H1 (cell line): ENCODE data around the gene TTC29. TPM values are rescaled to one million over a fixed set of nuclear protein-coding genes. Genes with fewer than 3 reads are reported as not detected.

Source experiments
- CTCF ChIA-PET: fragments of 300-600 bp; sonication (Branson Sonifier 250); formaldehyde crosslinking; loops from one replicate; lab custom pipeline; 2021; ENCODE audit not compliant: partially characterized antibody; lab: Charles Lee
- POLR2A ChIA-PET: fragments of 300-600 bp; sonication (Branson Sonifier 250); formaldehyde crosslinking; loops from one replicate; lab custom pipeline; 2021; ENCODE audit warnings: inconsistent platforms; ENCODE audit not compliant: partially characterized antibody; lab: Charles Lee
- DNase-seq, 2 experiments: peaks; one replicate each; pipeline versions ENCODE4 v3.0.0 to v3.0.0-alpha.2; 2010 to 2022; ENCODE audit warnings: low spot score in 2 of 2, low read depth in 1 of 2, mixed read lengths in 1 of 2
- FAIRE-seq: peaks from 2 replicates; lab custom pipeline; 2011; peaks lifted over from hg19 to GRCh38; lab: Jason Lieb, UNC
- H2AFZ ChIP-seq: 2 replicates; pipeline ENCODE4 v1.8.1; 2012; ENCODE audit warnings: low read length, inconsistent platforms
- H2AK5ac ChIP-seq: 2 replicates; pipeline ENCODE4 v1.6.1; 2013; ENCODE audit warnings: low read depth, low read length
- H2BK120ac ChIP-seq: replicated peaks from 2 replicates; pipeline ENCODE3; 2013; ENCODE audit warnings: low read depth, low read length, inconsistent platforms
- H2BK12ac ChIP-seq: 2 replicates; pipeline ENCODE4 v1.6.1; 2013; ENCODE audit warnings: low read depth, low read length
- H2BK15ac ChIP-seq: 2 replicates; pipeline ENCODE4 v1.6.1; 2013; ENCODE audit warnings: low read length
- H2BK20ac ChIP-seq: 2 replicates; pipeline ENCODE4 v1.6.1; 2013; ENCODE audit warnings: low read length
- H2BK5ac ChIP-seq: 2 replicates; pipeline ENCODE4 v1.6.1; 2013; ENCODE audit warnings: low read depth, low read length
- H3K14ac ChIP-seq: 2 replicates; pipeline ENCODE4 v1.6.1; 2013; ENCODE audit warnings: inconsistent platforms; ENCODE audit not compliant: insufficient read length
- H3K18ac ChIP-seq: 2 replicates; pipeline ENCODE4 v1.6.1; 2013; ENCODE audit warnings: low read length; ENCODE audit errors: extremely low read depth
- H3K23ac ChIP-seq: 2 replicates; pipeline ENCODE4 v1.6.1; 2013; ENCODE audit warnings: inconsistent platforms; ENCODE audit not compliant: insufficient read length
- H3K23me2 ChIP-seq: 2 replicates; pipeline ENCODE4 v1.6.1; 2013; ENCODE audit warnings: low read depth, low read length
- H3K27ac ChIP-seq: 2 replicates; pipeline ENCODE4 v1.6.1; 2011; ENCODE audit warnings: low read depth, low read length, inconsistent platforms
- H3K27me3 ChIP-seq, 4 experiments: replicated peaks in 1 of 4; 1 replicate in 1 of 4; 2 replicates in 3 of 4; pipeline versions ENCODE4 v1.6.1 to v1.8.1; 2011 to 2013; ENCODE audit warnings: low read length in 3 of 4, mild to moderate bottlenecking in 3 of 4, inconsistent platforms in 2 of 4, mixed read lengths in 2 of 4, moderate library complexity in 1 of 4; ENCODE audit not compliant: control insufficient read depth in 3 of 4, insufficient read depth in 3 of 4; ENCODE audit errors: extremely low read depth in 1 of 4
- H3K36me3 ChIP-seq, 4 experiments: 2 replicates each; pipeline versions ENCODE4 v1.6.1 to v1.8.1; 2011 to 2013; ENCODE audit warnings: mild to moderate bottlenecking in 4 of 4, low read length in 3 of 4, moderate library complexity in 2 of 4, control low read depth in 1 of 4, inconsistent platforms in 1 of 4; ENCODE audit not compliant: insufficient read depth in 4 of 4, control insufficient read depth in 2 of 4
- H3K4ac ChIP-seq: replicated peaks from 2 replicates; pipeline ENCODE3; 2013; ENCODE audit warnings: low read length, low read depth, mixed read lengths, inconsistent platforms; ENCODE audit not compliant: insufficient read length
- H3K4me1 ChIP-seq, 4 experiments: replicated peaks in 1 of 4; 1 replicate in 1 of 4; 2 replicates in 3 of 4; pipeline versions ENCODE4 v1.6.1 to v1.8.1; 2011 to 2013; ENCODE audit warnings: low read length in 3 of 4, inconsistent platforms in 2 of 4, mixed read lengths in 1 of 4; ENCODE audit not compliant: insufficient read depth in 4 of 4, control insufficient read depth in 3 of 4
- H3K4me2 ChIP-seq, 2 experiments: 2 replicates each; pipeline versions ENCODE4 v1.6.1 to v1.8.1; 2011 to 2013; ENCODE audit warnings: low read depth in 2 of 2, low read length in 2 of 2, control low read depth in 1 of 2, inconsistent platforms in 1 of 2, mild to moderate bottlenecking in 1 of 2; ENCODE audit not compliant: insufficient read depth in 1 of 2
- H3K4me3 ChIP-seq, 4 experiments: fragments of 200-600, 300-600 bp in 1 of 4; sonication (generic), shearing (Covaris generic), sonication (Bioruptor Twin) in 1 of 4; 2 replicates each; pipeline versions ENCODE4 v1.5.1 to v1.8.1; 2011 to 2016; ENCODE audit warnings: low read length in 4 of 4, low read depth in 3 of 4, control low read depth in 2 of 4, inconsistent platforms in 2 of 4, mild to moderate bottlenecking in 2 of 4, mixed read lengths in 1 of 4, moderate library complexity in 1 of 4; ENCODE audit not compliant: insufficient read depth in 2 of 4; ENCODE audit errors: extremely low read depth in 1 of 4
- H3K56ac ChIP-seq: replicated peaks from 2 replicates; pipeline ENCODE3; 2013; ENCODE audit warnings: low read depth, mild to moderate bottlenecking, mixed read lengths, low read length, inconsistent platforms; ENCODE audit not compliant: insufficient read length
- H3K79me1 ChIP-seq: 2 replicates; pipeline ENCODE4 v1.6.1; 2013; ENCODE audit warnings: low read depth, low read length, control low read depth
- H3K79me2 ChIP-seq, 2 experiments: 2 replicates each; pipeline versions ENCODE4 v1.6.1 to v1.8.1; 2012 to 2013; ENCODE audit warnings: low read length in 2 of 2, mild to moderate bottlenecking in 2 of 2, inconsistent platforms in 1 of 2; ENCODE audit not compliant: insufficient read depth in 2 of 2, control insufficient read depth in 1 of 2
- H3K9ac ChIP-seq, 4 experiments: replicated peaks in 1 of 4; 1 replicate in 1 of 4; 2 replicates in 3 of 4; pipeline versions ENCODE4 v1.6.1 to v1.8.1; 2011 to 2013; ENCODE audit warnings: low read depth in 3 of 4, low read length in 3 of 4, control low read depth in 2 of 4, mild to moderate bottlenecking in 2 of 4, moderate library complexity in 2 of 4, inconsistent platforms in 1 of 4; ENCODE audit errors: extremely low read depth in 1 of 4
- H3K9me3 ChIP-seq, 2 experiments: 2 replicates each; pipeline versions ENCODE4 v1.6.1 to v1.8.1; 2012 to 2013; ENCODE audit warnings: mild to moderate bottlenecking in 2 of 2, moderate library complexity in 2 of 2, control low read depth in 1 of 2, inconsistent platforms in 1 of 2, low read depth in 1 of 2, low read length in 1 of 2, mixed read lengths in 1 of 2; ENCODE audit not compliant: insufficient read depth in 2 of 2
- H4K20me1 ChIP-seq, 2 experiments: replicated peaks in 1 of 2; 2 replicates each; pipeline versions ENCODE3 to v1.8.1; 2011 to 2013; ENCODE audit warnings: inconsistent platforms in 2 of 2, low read length in 2 of 2, mild to moderate bottlenecking in 1 of 2; ENCODE audit not compliant: insufficient read depth in 2 of 2, control insufficient read depth in 1 of 2
- H4K5ac ChIP-seq: 2 replicates; pipeline ENCODE4 v1.6.1; 2013; ENCODE audit warnings: low read length, low read depth, mixed read lengths, inconsistent platforms; ENCODE audit not compliant: insufficient read length
- H4K8ac ChIP-seq: 2 replicates; pipeline ENCODE4 v1.8.0; 2013; ENCODE audit warnings: mild to moderate bottlenecking, moderate library complexity, low read length, inconsistent platforms; ENCODE audit not compliant: insufficient read depth; ENCODE audit errors: extremely low read depth
- H4K91ac ChIP-seq: replicated peaks from 2 replicates; pipeline ENCODE3; 2013; ENCODE audit warnings: low read length, mixed read lengths, inconsistent platforms; ENCODE audit not compliant: insufficient read length
- CBX5 ChIP-seq: fragments of 300-800, 300-1000 bp; sonication (generic); IDR thresholded peaks from 2 replicates; pipeline ENCODE4 v1.7.1; 2016; ENCODE audit warnings: antibody characterized with exemption, low read length, low read depth
- CBX8 ChIP-seq: fragments of 300-800, 300-1000 bp; sonication (generic); IDR thresholded peaks from 2 replicates; pipeline ENCODE4 v1.7.1; 2016; ENCODE audit warnings: low read depth, low read length, borderline replicate concordance
- CREB1 ChIP-seq: IDR thresholded peaks from 2 replicates; pipeline ENCODE4 v1.6.1; 2012; ENCODE audit warnings: inconsistent platforms
- KDM5A ChIP-seq: fragments of 200-600 bp; IDR thresholded peaks from 2 replicates; pipeline ENCODE4 v1.7.1; 2012; ENCODE audit warnings: mild to moderate bottlenecking, low read length, inconsistent platforms, mixed read lengths
- RBBP5 ChIP-seq: IDR thresholded peaks from 2 replicates; pipeline ENCODE4 v1.7.1; 2012; ENCODE audit warnings: low read depth, mild to moderate bottlenecking, inconsistent platforms, low read length, moderate library complexity, borderline replicate concordance
- SP1 ChIP-seq: IDR thresholded peaks from 2 replicates; pipeline ENCODE4 v1.6.1; 2011; ENCODE audit warnings: low read depth, low read length
- SP4 ChIP-seq: IDR thresholded peaks from 2 replicates; pipeline ENCODE4 v1.6.1; 2012; ENCODE audit warnings: low read length, inconsistent platforms
- SRF ChIP-seq: IDR thresholded peaks from 2 replicates; pipeline ENCODE4 v1.6.1; 2011; ENCODE audit warnings: mild to moderate bottlenecking, low read depth, low read length, moderate library complexity
- SUZ12 ChIP-seq: fragments of 200-600 bp; sonication (generic); IDR thresholded peaks from 2 replicates; pipeline ENCODE4 v1.6.1; 2012; ENCODE audit warnings: mild to moderate bottlenecking, inconsistent platforms, low read length, moderate library complexity, mixed read lengths
- WGBS, 2 experiments: shearing (Covaris generic) in 1 of 2; methylation state at CpG; one replicate each; pipeline versions ENCODE4 v1.1.6 to v1.1.7; 2013 to 2015; ENCODE audit warnings: low lambda C conversion rate in 2 of 2, mixed read lengths in 2 of 2, inconsistent platforms in 1 of 2, low coverage in 1 of 2, missing lambda C conversion rate in 1 of 2; ENCODE audit not compliant: insufficient replicate concordance in 2 of 2, insufficient coverage in 1 of 2, insufficient read length in 1 of 2; ENCODE audit errors: extremely low coverage in 1 of 2, missing lambda C conversion rate in 1 of 2; 5-methylcytosine and 5-hydroxymethylcytosine counted together
- polyA plus RNA-seq, 7 experiments: library from polyadenylated mRNA; depleted of rRNA in 3 of 7; stranded (reverse) in 5 of 7; unstranded in 2 of 7; fragments of >200 nt in 5 of 7; fragments of 200-250 nt in 2 of 7; gene quantifications; 1 replicate in 5 of 7; 2 replicates in 1 of 7; 4 replicates in 1 of 7; pipeline versions ENCODE4 v1.2.1 to v1.2.3, GENCODE V29; 2011 to 2013; ENCODE audit warnings: missing spikeins in 2 of 7, mixed read lengths in 2 of 7
- total RNA-seq: library from RNA; stranded (reverse); fragmentation: NEBNext Ultra II Directional; extraction: Animal tissue kit (Norgen Biotek cat#: 25700); gene quantifications from 2 replicates; pipeline ENCODE4 v1.2.1, GENCODE V29; 2021
- TF ChIP-seq, protein P1 (sequence below): IDR thresholded peaks from 2 replicates; pipeline ENCODE4 v1.6.1; 2011; ENCODE audit warnings: low read length, improper control_type of control experiment
- TF ChIP-seq, protein P2 (sequence below), 3 experiments: IDR thresholded peaks; 1 replicate in 2 of 3; 2 replicates in 1 of 3; pipeline versions ENCODE4 v1.5.1 to v1.6.1; 2011; ENCODE audit warnings: low read length in 3 of 3, mild to moderate bottlenecking in 3 of 3, inconsistent platforms in 2 of 3, low read depth in 1 of 3, moderate library complexity in 1 of 3; ENCODE audit not compliant: insufficient read depth in 1 of 3; ENCODE audit errors: control extremely low read depth in 1 of 3

TTC29 gene
- total and polyA plus RNA-seq, 2 of the 8 experiments (the other 6 are each of a cell fraction or from before 2014, with no cell fraction given): 0.28 TPM; not detected in 1

DNA sequence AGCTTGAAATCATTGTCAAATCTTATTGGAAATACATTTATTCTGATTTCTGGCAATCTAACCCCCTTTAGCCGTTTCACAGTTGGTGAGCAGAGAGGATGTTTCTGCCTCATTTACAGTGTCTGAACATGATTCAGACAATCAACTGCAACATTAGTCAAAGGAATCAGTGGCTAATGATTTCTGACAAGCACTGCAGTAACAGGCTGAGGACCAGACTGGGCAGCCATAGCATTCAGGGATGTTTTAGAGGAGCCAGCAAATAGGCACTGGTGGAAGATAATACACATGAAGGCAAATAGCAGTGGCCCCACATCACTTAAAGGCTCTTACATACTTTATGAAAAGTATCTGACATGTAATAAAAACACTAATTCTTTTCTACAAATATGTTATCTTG lies 102.8 kb downstream of the TTC29 start:
- Histone ChIP-seq H3K36me3 (no peaks in the 10 kb centered on the region), H3K23me2 (no peaks in the 10 kb centered on the region), H4K20me1 (no peaks in the 10 kb centered on the region), H3K9ac (no peak overlapping the region), H4K8ac (no peak overlapping the region), H2AK5ac (no peak overlapping the region), H3K18ac (no peak overlapping the region), H2AFZ (no peak overlapping the region), H3K27me3 (no peaks in the 10 kb centered on the region), H2BK15ac (no peak overlapping the region), H3K79me1 (no peaks in the 10 kb centered on the region), H2BK12ac (no peak overlapping the region), H3K14ac (no peak overlapping the region), H3K4me3 (no peak overlapping the region), H4K5ac (no peak overlapping the region), H3K79me2 (no peaks in the 10 kb centered on the region), H3K23ac (no peak overlapping the region), H2BK120ac (no peak overlapping the region), H3K4me2 (no peak overlapping the region), H3K9me3 (no peaks in the 10 kb centered on the region), H3K56ac (no peak overlapping the region), H4K91ac (no peak overlapping the region), H2BK20ac (no peak overlapping the region), H3K4ac (no peak overlapping the region), H3K4me1 (peaks cover 0 to 4% (median 2%) of the 10 kb centered on the region in 4 experiments; a peak in 3 of 7 replicates), H3K27ac (no peak overlapping the region), H2BK5ac (no peak overlapping the region)
- ChIA-PET POLR2A (no interaction called here), CTCF (interaction anchor here (0.7 kb wide), 1 partner anchor 14 kb away, joined by 3 read pairs; no protein-coding TSS in a partner anchor)
- 89% methylated on average over 1 of the region's 1 CpG; no CpG with 5 or more reads in 1 of the 2 experiments for WGBS, 2 experiments
- no peak for FAIRE-seq
- no peak for DNase-seq
- TF ChIP-seq RBBP5 (no peak), SP4 (no peak), SP1 (no peak), SRF (no peak), CBX8 (no peak), KDM5A (no peak), SUZ12 (no peak), CREB1 (no peak), CBX5 (no peak)
- TF ChIP-seq, protein P1, sequence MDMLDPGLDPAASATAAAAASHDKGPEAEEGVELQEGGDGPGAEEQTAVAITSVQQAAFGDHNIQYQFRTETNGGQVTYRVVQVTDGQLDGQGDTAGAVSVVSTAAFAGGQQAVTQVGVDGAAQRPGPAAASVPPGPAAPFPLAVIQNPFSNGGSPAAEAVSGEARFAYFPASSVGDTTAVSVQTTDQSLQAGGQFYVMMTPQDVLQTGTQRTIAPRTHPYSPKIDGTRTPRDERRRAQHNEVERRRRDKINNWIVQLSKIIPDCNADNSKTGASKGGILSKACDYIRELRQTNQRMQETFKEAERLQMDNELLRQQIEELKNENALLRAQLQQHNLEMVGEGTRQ: no peak
- TF ChIP-seq, protein P2, sequence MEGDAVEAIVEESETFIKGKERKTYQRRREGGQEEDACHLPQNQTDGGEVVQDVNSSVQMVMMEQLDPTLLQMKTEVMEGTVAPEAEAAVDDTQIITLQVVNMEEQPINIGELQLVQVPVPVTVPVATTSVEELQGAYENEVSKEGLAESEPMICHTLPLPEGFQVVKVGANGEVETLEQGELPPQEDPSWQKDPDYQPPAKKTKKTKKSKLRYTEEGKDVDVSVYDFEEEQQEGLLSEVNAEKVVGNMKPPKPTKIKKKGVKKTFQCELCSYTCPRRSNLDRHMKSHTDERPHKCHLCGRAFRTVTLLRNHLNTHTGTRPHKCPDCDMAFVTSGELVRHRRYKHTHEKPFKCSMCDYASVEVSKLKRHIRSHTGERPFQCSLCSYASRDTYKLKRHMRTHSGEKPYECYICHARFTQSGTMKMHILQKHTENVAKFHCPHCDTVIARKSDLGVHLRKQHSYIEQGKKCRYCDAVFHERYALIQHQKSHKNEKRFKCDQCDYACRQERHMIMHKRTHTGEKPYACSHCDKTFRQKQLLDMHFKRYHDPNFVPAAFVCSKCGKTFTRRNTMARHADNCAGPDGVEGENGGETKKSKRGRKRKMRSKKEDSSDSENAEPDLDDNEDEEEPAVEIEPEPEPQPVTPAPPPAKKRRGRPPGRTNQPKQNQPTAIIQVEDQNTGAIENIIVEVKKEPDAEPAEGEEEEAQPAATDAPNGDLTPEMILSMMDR (IDR thresholded peaks at IDR 0.05; ENCODE audit: control extremely low read depth in 1 of 3, insufficient read depth in 1 of 3, low read depth in 1 of 3, low read length in 3 of 3): no peak
